ENCODE measurements around the gene NFKBIB. TPM values are rescaled to one million over a fixed set of nuclear protein-coding genes. Genes with fewer than 3 reads are reported as not detected.

The NFKBIB gene
- total RNA-seq, 1 experiment from 2014 or later, result 29.7 TPM

GRCh38 chr19:38905620-38906019 is 5.9 kb downstream of the NFKBIB start:
- no peak overlapping the region for H3K4me3 ChIP-seq
- no peaks in the 10 kb centered on the region; the same call in 1 of the 2 replicates for H3K9me3 ChIP-seq (replicated peaks)
- no peak for DNase-seq
- no peak overlapping the region for H3K27ac ChIP-seq
- H3K27me3 ChIP-seq, result no peaks in the 10 kb centered on the region
- H3K36me3 ChIP-seq, result peaks cover 40% of the 10 kb centered on the region
- H3K4me1 ChIP-seq, result 0 out of 2 replicates have a peak, but pooled peaks cover 2% of the 10 kb centered on the region

- H3K27ac ChIP-seq, result no peak overlapping the region
- peaks cover 4% of the 10 kb centered on the region; the same call in 1 of the 2 replicates for H3K4me1 ChIP-seq
- H3K27me3 ChIP-seq, result no peaks in the 10 kb centered on the region
- H3K36me3 ChIP-seq, result peaks cover 40% of the 10 kb centered on the region
- H3K9me3 ChIP-seq (replicated peaks), result no peaks in the 10 kb centered on the region
- DNase-seq, result no peak
- H3K4me3 ChIP-seq, result no peak overlapping the region
These were observed 7.5 kb downstream of the NFKBIB start for GRCh38 chr19:38907227-38907626.

GRCh38 chr19:38907670-38908069 is 7.9 kb downstream of the NFKBIB start:
- no peaks in the 10 kb centered on the region for H3K9me3 ChIP-seq (replicated peaks)
- DNase-seq, result no peak

GRCh38 chr19:38908911-38909310 is 9.1 kb downstream of the NFKBIB start:
- H3K4me3 ChIP-seq, result no peak overlapping the region
- H3K36me3 ChIP-seq, result peaks cover 40% of the 10 kb centered on the region
- H3K27me3 ChIP-seq, result no peaks in the 10 kb centered on the region
- no peaks in the 10 kb centered on the region for H3K9me3 ChIP-seq (replicated peaks)
- peaks cover 7% of the 10 kb centered on the region; the same call in 1 of the 2 replicates for H3K4me1 ChIP-seq
- H3K27ac ChIP-seq, result no peak overlapping the region
- no peak for DNase-seq

More at GRCh38 chr19:38907670-38908069, 7.9 kb downstream of the NFKBIB start:
- peaks cover 4% of the 10 kb centered on the region; the same call in 1 of the 2 replicates for H3K4me1 ChIP-seq
- H3K27ac ChIP-seq, result no peak overlapping the region
- no peak overlapping the region for H3K4me3 ChIP-seq
- H3K27me3 ChIP-seq, result no peaks in the 10 kb centered on the region
- H3K36me3 ChIP-seq, result peaks cover 40% of the 10 kb centered on the region

- Histone ChIP-seq H3K27me3 (no peaks in the 10 kb centered on the region), H3K36me3 (peaks cover 29% of the 10 kb centered on the region), H3K9me3 (replicated peaks) (no peaks in the 10 kb centered on the region), H3K4me1 (peaks cover 7% of the 10 kb centered on the region; the same call in 1 of the 2 replicates), H3K4me3 (no peak overlapping the region), H3K27ac (no peak overlapping the region)
- DNase-seq, result no peak
These were observed 10.7 kb downstream of the NFKBIB start for GRCh38 chr19:38910488-38910887.

- no peak overlapping the region for H3K27ac ChIP-seq
- no peak overlapping the region for H3K4me3 ChIP-seq
- H3K9me3 ChIP-seq (replicated peaks), result no peaks in the 10 kb centered on the region
- no peaks in the 10 kb centered on the region for H3K27me3 ChIP-seq
- no peak for DNase-seq
- peaks cover 19% of the 10 kb centered on the region for H3K36me3 ChIP-seq
- peaks cover 7% of the 10 kb centered on the region; the same call in 1 of the 2 replicates for H3K4me1 ChIP-seq
These were observed 11.7 kb downstream of the NFKBIB start for GRCh38 chr19:38911388-38912001.

GRCh38 chr19:38912600-38913514 is 13.1 kb downstream of the NFKBIB start:
- H3K4me3 ChIP-seq, result no peak overlapping the region
- no peaks in the 10 kb centered on the region for H3K27me3 ChIP-seq
- H3K9me3 ChIP-seq (replicated peaks), result no peaks in the 10 kb centered on the region
- H3K36me3 ChIP-seq, result peaks cover 5% of the 10 kb centered on the region
- no peak overlapping the region for H3K27ac ChIP-seq
- peaks cover 13% of the 10 kb centered on the region for H3K4me1 ChIP-seq
- DNase-seq, result peak; percentile 47 to 66

GRCh38 chr19:38913958-38914357 is 14.2 kb downstream of the NFKBIB start:
- H3K4me1 ChIP-seq, result peaks cover 17% of the 10 kb centered on the region
- DNase-seq, result no peak
- no peaks in the 10 kb centered on the region for H3K27me3 ChIP-seq
- H3K9me3 ChIP-seq (replicated peaks), result no peaks in the 10 kb centered on the region
- no peak overlapping the region for H3K27ac ChIP-seq
- H3K4me3 ChIP-seq, result no peak overlapping the region
- H3K36me3 ChIP-seq, result no peaks in the 10 kb centered on the region; the same call in 1 of the 2 replicates

- no peaks in the 10 kb centered on the region for H3K36me3 ChIP-seq
- H3K27ac ChIP-seq, result no peak overlapping the region
- no peak for DNase-seq
- H3K9me3 ChIP-seq (replicated peaks), result no peaks in the 10 kb centered on the region
- peaks cover 26% of the 10 kb centered on the region for H3K4me1 ChIP-seq
- no peak overlapping the region for H3K4me3 ChIP-seq
- no peaks in the 10 kb centered on the region for H3K27me3 ChIP-seq
These were observed 15.9 kb downstream of the NFKBIB start for GRCh38 chr19:38915329-38916321.

- Histone ChIP-seq H3K9me3 (replicated peaks) (no peaks in the 10 kb centered on the region), H3K4me3 (no peak overlapping the region), H3K27ac (no peak overlapping the region), H3K27me3 (no peaks in the 10 kb centered on the region), H3K4me1 (peaks cover 22% of the 10 kb centered on the region), H3K36me3 (no peaks in the 10 kb centered on the region)
- peak; percentile 47 to 51 for DNase-seq
These were observed 17.7 kb downstream of the NFKBIB start for GRCh38 chr19:38917516-38917915.

GRCh38 chr19:38917921-38918491 is 18.2 kb downstream of the NFKBIB start:
- no peaks in the 10 kb centered on the region for H3K27me3 ChIP-seq
- H3K9me3 ChIP-seq (replicated peaks), result no peaks in the 10 kb centered on the region
- H3K36me3 ChIP-seq, result no peaks in the 10 kb centered on the region
- peak; percentile 69 to 74 for DNase-seq
- no peak overlapping the region for H3K4me3 ChIP-seq
- H3K27ac ChIP-seq, result no peak overlapping the region
- peaks cover 20% of the 10 kb centered on the region for H3K4me1 ChIP-seq

- H3K27me3 ChIP-seq, result no peaks in the 10 kb centered on the region
- H3K36me3 ChIP-seq, result 0 out of 2 replicates have a peak, but pooled peaks cover 2% of the 10 kb centered on the region
- DNase-seq, result no peak
- peaks cover 19% of the 10 kb centered on the region for H3K4me1 ChIP-seq
- no peak overlapping the region for H3K27ac ChIP-seq
- no peaks in the 10 kb centered on the region for H3K9me3 ChIP-seq (replicated peaks)
- H3K4me3 ChIP-seq, result no peak overlapping the region
These were observed 18.8 kb downstream of the NFKBIB start for GRCh38 chr19:38918526-38918925.

GRCh38 chr19:38919837-38920601 is 20.2 kb downstream of the NFKBIB start:
- Histone ChIP-seq H3K4me1 (peaks cover 19% of the 10 kb centered on the region), H3K9me3 (replicated peaks) (no peaks in the 10 kb centered on the region), H3K27ac (peak overlapping the region; percentile 2; the same call in 1 of the 2 replicates), H3K36me3 (peaks cover 12% of the 10 kb centered on the region), H3K4me3 (no peak overlapping the region), H3K27me3 (no peaks in the 10 kb centered on the region)
- peak; percentile 50 to 54 for DNase-seq
